IMR-90 (cell line): Measurements from ENCODE around the gene TMEM114. TPM values are rescaled to one million over a fixed set of nuclear protein-coding genes. Genes with fewer than 3 reads are reported as not detected.

Source experiments
- ATAC-seq: fragments of 200-7000 bp; cut with Tn5 transposase; 2 replicates; pipeline ENCODE4 v1.9.1; 2020; ENCODE audit warnings: low read depth, mild to moderate bottlenecking, moderate library complexity
- BruUV-seq: library from RNA; stranded (reverse); fragments of 400-500 nt; replicated peaks from 2 replicates; lab custom pipeline; 2021; lab: Mats Ljungman, UMichigan
- CTCF ChIA-PET: fragments of 300-600 bp; formaldehyde crosslinking; extraction: SDS; loops from one replicate; lab custom pipeline; 2021; ENCODE audit warnings: antibody characterized with exemption; lab: Yijun Ruan, JAX
- POLR2A ChIA-PET: fragments of 300-600 bp; sonication (Branson Sonifier 250); formaldehyde crosslinking; loops from one replicate; lab custom pipeline; 2022; ENCODE audit warnings: antibody characterized with exemption; ENCODE audit not compliant: unreplicated experiment; lab: Charles Lee
- DNase-seq: peaks from one replicate; pipeline ENCODE4 v3.0.0; 2013
- H2AFZ ChIP-seq: replicated peaks from 2 replicates; pipeline ENCODE3; 2013; ENCODE audit warnings: low read length, mild to moderate bottlenecking; ENCODE audit not compliant: poor library complexity
- H2AK5ac ChIP-seq: 2 replicates; pipeline ENCODE4 v1.6.1; 2013; ENCODE audit warnings: low read depth, low read length, inconsistent platforms
- H2AK9ac ChIP-seq: replicated peaks from 2 replicates; pipeline ENCODE3; 2013; ENCODE audit warnings: mild to moderate bottlenecking, low read depth, low read length, moderate library complexity; ENCODE audit not compliant: poor library complexity
- H2BK120ac ChIP-seq: 2 replicates; pipeline ENCODE4 v1.6.1; 2013; ENCODE audit warnings: low read depth, low read length, inconsistent platforms
- H2BK15ac ChIP-seq: 3 replicates; pipeline ENCODE4 v1.6.1; 2013; ENCODE audit warnings: low read depth, low read length, inconsistent platforms
- H2BK20ac ChIP-seq: 2 replicates; pipeline ENCODE4 v1.6.1; 2013; ENCODE audit warnings: low read depth, mild to moderate bottlenecking, inconsistent platforms, low read length, moderate library complexity
- H2BK5ac ChIP-seq: 2 replicates; pipeline ENCODE4 v1.6.1; 2013; ENCODE audit warnings: mild to moderate bottlenecking, low read depth, low read length, inconsistent platforms; ENCODE audit not compliant: poor library complexity, severe bottlenecking
- H3K14ac ChIP-seq: replicated peaks from 2 replicates; pipeline ENCODE4 v1.6.1; 2013; ENCODE audit warnings: low read depth, low read length, inconsistent platforms
- H3K18ac ChIP-seq: 2 replicates; pipeline ENCODE4 v1.6.1; 2013; ENCODE audit warnings: low read depth, low read length, control low read depth
- H3K23ac ChIP-seq: 2 replicates; pipeline ENCODE4 v1.6.1; 2013; ENCODE audit warnings: low read depth, low read length, inconsistent platforms
- H3K27ac ChIP-seq: 2 replicates; pipeline ENCODE4 v1.5.1; 2013; ENCODE audit warnings: mild to moderate bottlenecking, control low read depth, low read length; ENCODE audit not compliant: insufficient read depth
- H3K27me3 ChIP-seq: 2 replicates; pipeline ENCODE4 v1.6.1; 2013; ENCODE audit warnings: low read length; ENCODE audit not compliant: control insufficient read depth, insufficient read depth
- H3K36me3 ChIP-seq: 2 replicates; pipeline ENCODE4 v1.6.1; 2013; ENCODE audit warnings: low read length, mixed read lengths; ENCODE audit not compliant: control insufficient read depth, insufficient read depth
- H3K4ac ChIP-seq: 2 replicates; pipeline ENCODE4 v1.6.1; 2013; ENCODE audit warnings: low read depth, low read length, inconsistent platforms
- H3K4me1 ChIP-seq: 2 replicates; pipeline ENCODE4 v1.6.1; 2013; ENCODE audit warnings: low read length, mixed read lengths; ENCODE audit not compliant: control insufficient read depth, insufficient read depth
- H3K4me2 ChIP-seq: 2 replicates; pipeline ENCODE4 v1.6.1; 2013; ENCODE audit warnings: low read depth, mild to moderate bottlenecking, control low read depth, low read length, moderate library complexity
- H3K4me3 ChIP-seq: 2 replicates; pipeline ENCODE4 v1.5.1; 2013; ENCODE audit warnings: low read depth, mild to moderate bottlenecking, control low read depth, low read length, moderate library complexity; ENCODE audit not compliant: insufficient read depth
- H3K56ac ChIP-seq: 2 replicates; pipeline ENCODE4 v1.6.1; 2013; ENCODE audit warnings: low read length, inconsistent platforms; ENCODE audit not compliant: insufficient read depth; ENCODE audit errors: extremely low read depth
- H3K79me1 ChIP-seq, 2 experiments: 2 replicates each; pipeline ENCODE4 v1.6.1; 2013; ENCODE audit warnings: low read length in 2 of 2, inconsistent platforms in 1 of 2, low read depth in 1 of 2
- H3K9ac ChIP-seq: 2 replicates; pipeline ENCODE4 v1.6.1; 2013; ENCODE audit warnings: low read depth, low read length, control low read depth
- H3K9me1 ChIP-seq: 2 replicates; pipeline ENCODE4 v1.6.1; 2013; ENCODE audit warnings: low read length, inconsistent platforms; ENCODE audit not compliant: insufficient read depth
- H3K9me3 ChIP-seq: 2 replicates; pipeline ENCODE4 v1.6.1; 2013; ENCODE audit warnings: low read length; ENCODE audit not compliant: control insufficient read depth, insufficient read depth
- H4K20me1 ChIP-seq: 2 replicates; pipeline ENCODE4 v1.6.1; 2013; ENCODE audit warnings: low read length, inconsistent platforms; ENCODE audit not compliant: insufficient read depth
- H4K5ac ChIP-seq: 2 replicates; pipeline ENCODE4 v1.6.1; 2013; ENCODE audit warnings: mild to moderate bottlenecking, low read depth, low read length, control low read depth
- H4K8ac ChIP-seq, 2 experiments: 2 replicates each; pipeline ENCODE4 v1.6.1; 2013; ENCODE audit warnings: low read depth in 2 of 2, low read length in 2 of 2, control low read depth in 1 of 2, inconsistent platforms in 1 of 2
- H4K91ac ChIP-seq: 2 replicates; pipeline ENCODE4 v1.6.1; 2013; ENCODE audit warnings: low read depth, low read length, inconsistent platforms; ENCODE audit not compliant: insufficient read depth
- BHLHE40 ChIP-seq: fragments of 150-350 bp; IDR thresholded peaks from 2 replicates; pipeline ENCODE4 v1.6.1; 2016; ENCODE audit warnings: mild to moderate bottlenecking, low read depth, low read length
- CEBPB ChIP-seq: IDR thresholded peaks from 2 replicates; pipeline ENCODE4 v1.6.1; 2012; ENCODE audit warnings: low read depth, low read length, improper control_type of control experiment
- CHD1 ChIP-seq: IDR thresholded peaks from 2 replicates; pipeline ENCODE4 v1.6.1; 2012; ENCODE audit warnings: low read depth, low read length, improper control_type of control experiment
- FOS ChIP-seq: fragments of 150-350 bp; IDR thresholded peaks from 2 replicates; pipeline ENCODE4 v1.6.1; 2016; ENCODE audit warnings: low read depth, low read length
- MAFK ChIP-seq: IDR thresholded peaks from 2 replicates; pipeline ENCODE4 v1.6.1; 2012; ENCODE audit warnings: low read depth, low read length, improper control_type of control experiment
- MAZ ChIP-seq: IDR thresholded peaks from 2 replicates; pipeline ENCODE4 v1.6.1; 2012; ENCODE audit warnings: low read depth, mild to moderate bottlenecking, low read length, improper control_type of control experiment, moderate library complexity, borderline replicate concordance
- MXI1 ChIP-seq: IDR thresholded peaks from 2 replicates; pipeline ENCODE4 v1.6.1; 2012; ENCODE audit warnings: low read depth, mild to moderate bottlenecking, low read length, moderate library complexity, borderline replicate concordance
- NFE2L2 ChIP-seq: fragments of 150-350 bp; IDR thresholded peaks from 2 replicates; pipeline ENCODE4 v1.6.1; 2016; ENCODE audit warnings: low read depth, mild to moderate bottlenecking, low read length
- POLR2A ChIP-seq: IDR thresholded peaks from 2 replicates; pipeline ENCODE4 v1.6.1; 2012; ENCODE audit warnings: mild to moderate bottlenecking, low read depth, low read length
- RAD21 ChIP-seq: IDR thresholded peaks from 2 replicates; pipeline ENCODE4 v1.6.1; 2012; ENCODE audit warnings: low read length, improper control_type of control experiment
- RCOR1 ChIP-seq: IDR thresholded peaks from 2 replicates; pipeline ENCODE4 v1.6.1; 2012; ENCODE audit warnings: mild to moderate bottlenecking, low read length, improper control_type of control experiment; ENCODE audit not compliant: insufficient replicate concordance
- RFX5 ChIP-seq: IDR thresholded peaks from 2 replicates; pipeline ENCODE4 v1.8.0; 2012; ENCODE audit warnings: low read depth, mild to moderate bottlenecking, low read length, moderate library complexity
- SMC3 ChIP-seq: fragments of 150-350 bp; IDR thresholded peaks from 2 replicates; pipeline ENCODE4 v1.6.1; 2016; ENCODE audit warnings: low read depth, mild to moderate bottlenecking, antibody characterized with exemption, low read length, moderate library complexity
- WGBS, 2 experiments: methylation state at CpG; one replicate each; pipeline versions ENCODE4 v1.1.5 to v1.1.7; 2013; ENCODE audit warnings: missing lambda C conversion rate in 2 of 2; ENCODE audit not compliant: insufficient read length in 1 of 2; ENCODE audit errors: extremely low coverage in 2 of 2; 5-methylcytosine and 5-hydroxymethylcytosine counted together
- dilution Hi-C: fragments of 300-500 bp; cut with HindIII; formaldehyde crosslinking; loops from one replicate; pipeline ENCODE4 v1.14.3; 2018; ENCODE audit warnings: low sequenced_read_pairs; ENCODE audit not compliant: unreplicated experiment
- in situ Hi-C: fragments of 300-500 bp; cut with MboI; formaldehyde crosslinking; loops from 3 replicates; pipeline ENCODE4 v1.14.3; 2019; ENCODE audit warnings: low sequenced_read_pairs, inconsistent platforms, mixed read lengths
- intact Hi-C: fragments of 100-400 bp; cut with micrococcal nuclease; formaldehyde crosslinking; loops from 2 replicates; pipeline ENCODE4 v1.10.0; 2022
- polyA plus RNA-seq, 3 experiments: library from polyadenylated mRNA; depleted of rRNA; stranded (reverse); fragments of >200 nt; gene quantifications; 2 replicates each; pipeline ENCODE4 v1.2.3, GENCODE V29; 2012; ENCODE audit warnings: low replicate concordance in 1 of 3
- total RNA-seq: library from RNA; depleted of rRNA; stranded (reverse); fragments of >200 nt; gene quantifications from 2 replicates; pipeline ENCODE4 v1.2.3, GENCODE V29; 2012
- TF ChIP-seq, protein P1 (sequence below): fragments of 150-350 bp; IDR thresholded peaks from 2 replicates; pipeline ENCODE4 v1.6.1; 2016; ENCODE audit warnings: low read depth, mild to moderate bottlenecking, low read length, moderate library complexity, borderline replicate concordance
- TF ChIP-seq, protein P2 (sequence below): conservative IDR thresholded peaks from 2 replicates; pipeline ENCODE4 v1.5.1; 2012; ENCODE audit warnings: mild to moderate bottlenecking, low read depth, low read length, improper control_type of control experiment
- TF ChIP-seq, protein P3 (sequence below): fragments of 150-350 bp; IDR thresholded peaks from 2 replicates; pipeline ENCODE4 v1.6.1; 2017; ENCODE audit warnings: mild to moderate bottlenecking, antibody characterized with exemption, low read length, low read depth

TMEM114 gene
- total and polyA plus RNA-seq, 2 of the 4 experiments (the other 2 are of a cell fraction) = not detected

DNA sequence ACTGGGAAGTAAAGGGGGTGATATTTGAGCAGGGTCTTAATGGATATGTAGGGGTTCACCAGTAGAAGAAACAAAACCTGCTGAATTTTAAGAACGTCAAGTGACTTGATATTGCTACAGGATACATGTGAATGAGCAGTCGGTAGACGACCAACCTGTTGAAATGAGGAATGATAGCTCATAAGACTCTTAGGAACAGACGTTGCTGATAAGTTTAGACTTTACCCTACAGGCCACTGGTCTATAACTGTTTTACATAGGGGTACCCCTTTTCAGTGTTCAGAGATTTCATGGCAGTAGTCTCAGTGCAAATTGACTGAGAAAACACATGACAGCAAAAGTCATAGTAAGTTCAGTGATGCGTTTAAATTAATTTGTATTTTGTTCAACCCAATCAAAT, 45.9 kb downstream of the TMEM114 start:
- Histone ChIP-seq H2AK9ac (no peak overlapping the region), H4K8ac (no peak overlapping the region), H3K4me2 (no peak overlapping the region), H2AFZ (no peak overlapping the region), H3K9me3 (no peaks in the 10 kb centered on the region), H3K56ac (no peak overlapping the region), H2BK5ac (no peak overlapping the region), H3K4me1 (no peaks in the 10 kb centered on the region), H3K27me3 (no peaks in the 10 kb centered on the region), H4K20me1 (no peaks in the 10 kb centered on the region), H3K9me1 (no peaks in the 10 kb centered on the region), H2AK5ac (no peak overlapping the region), H2BK120ac (no peak overlapping the region), H4K5ac (no peak overlapping the region), H2BK15ac (no peak overlapping the region), H4K91ac (no peak overlapping the region), H3K9ac (no peak overlapping the region), H3K23ac (no peak overlapping the region), H3K4me3 (no peak overlapping the region), H3K27ac (no peak overlapping the region), H3K79me1 (no peaks in the 10 kb centered on the region), H2BK20ac (no peak overlapping the region), H3K18ac (no peak overlapping the region), H3K14ac (no peak overlapping the region), H3K4ac (no peak overlapping the region), H3K36me3 (no peaks in the 10 kb centered on the region)
- intact Hi-C loops (no loop called here), in situ Hi-C loops (no loop called here), dilution Hi-C loops (no loop called here)
- ATAC-seq = no peak
- POLR2A ChIA-PET = no interaction called here
- CTCF ChIA-PET = no interaction called here
- 20% methylated on average over 1 of the region's 5 CpGs; no CpG with 5 or more reads in 1 of the 2 experiments for WGBS, 2 experiments
- no peak for DNase-seq
- BruUV-seq = no TSS peak
- TF ChIP-seq RCOR1 (no peak), NFE2L2 (no peak), BHLHE40 (no peak), RAD21 (no peak), POLR2A (no peak), MXI1 (no peak), CEBPB (no peak), SMC3 (no peak), MAFK (no peak), CHD1 (no peak), MAZ (no peak), FOS (no peak), RFX5 (no peak)
- TF ChIP-seq, protein P1, sequence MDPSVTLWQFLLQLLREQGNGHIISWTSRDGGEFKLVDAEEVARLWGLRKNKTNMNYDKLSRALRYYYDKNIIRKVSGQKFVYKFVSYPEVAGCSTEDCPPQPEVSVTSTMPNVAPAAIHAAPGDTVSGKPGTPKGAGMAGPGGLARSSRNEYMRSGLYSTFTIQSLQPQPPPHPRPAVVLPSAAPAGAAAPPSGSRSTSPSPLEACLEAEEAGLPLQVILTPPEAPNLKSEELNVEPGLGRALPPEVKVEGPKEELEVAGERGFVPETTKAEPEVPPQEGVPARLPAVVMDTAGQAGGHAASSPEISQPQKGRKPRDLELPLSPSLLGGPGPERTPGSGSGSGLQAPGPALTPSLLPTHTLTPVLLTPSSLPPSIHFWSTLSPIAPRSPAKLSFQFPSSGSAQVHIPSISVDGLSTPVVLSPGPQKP = no peak
- TF ChIP-seq, protein P2, sequence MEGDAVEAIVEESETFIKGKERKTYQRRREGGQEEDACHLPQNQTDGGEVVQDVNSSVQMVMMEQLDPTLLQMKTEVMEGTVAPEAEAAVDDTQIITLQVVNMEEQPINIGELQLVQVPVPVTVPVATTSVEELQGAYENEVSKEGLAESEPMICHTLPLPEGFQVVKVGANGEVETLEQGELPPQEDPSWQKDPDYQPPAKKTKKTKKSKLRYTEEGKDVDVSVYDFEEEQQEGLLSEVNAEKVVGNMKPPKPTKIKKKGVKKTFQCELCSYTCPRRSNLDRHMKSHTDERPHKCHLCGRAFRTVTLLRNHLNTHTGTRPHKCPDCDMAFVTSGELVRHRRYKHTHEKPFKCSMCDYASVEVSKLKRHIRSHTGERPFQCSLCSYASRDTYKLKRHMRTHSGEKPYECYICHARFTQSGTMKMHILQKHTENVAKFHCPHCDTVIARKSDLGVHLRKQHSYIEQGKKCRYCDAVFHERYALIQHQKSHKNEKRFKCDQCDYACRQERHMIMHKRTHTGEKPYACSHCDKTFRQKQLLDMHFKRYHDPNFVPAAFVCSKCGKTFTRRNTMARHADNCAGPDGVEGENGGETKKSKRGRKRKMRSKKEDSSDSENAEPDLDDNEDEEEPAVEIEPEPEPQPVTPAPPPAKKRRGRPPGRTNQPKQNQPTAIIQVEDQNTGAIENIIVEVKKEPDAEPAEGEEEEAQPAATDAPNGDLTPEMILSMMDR = no peak
- TF ChIP-seq, protein P3, sequence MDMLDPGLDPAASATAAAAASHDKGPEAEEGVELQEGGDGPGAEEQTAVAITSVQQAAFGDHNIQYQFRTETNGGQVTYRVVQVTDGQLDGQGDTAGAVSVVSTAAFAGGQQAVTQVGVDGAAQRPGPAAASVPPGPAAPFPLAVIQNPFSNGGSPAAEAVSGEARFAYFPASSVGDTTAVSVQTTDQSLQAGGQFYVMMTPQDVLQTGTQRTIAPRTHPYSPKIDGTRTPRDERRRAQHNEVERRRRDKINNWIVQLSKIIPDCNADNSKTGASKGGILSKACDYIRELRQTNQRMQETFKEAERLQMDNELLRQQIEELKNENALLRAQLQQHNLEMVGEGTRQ = no peak
